Lower lobe of right lung (tissue), 2 donors: ENCODE measurements around the gene MPZL2. TPM values are rescaled to one million over a fixed set of nuclear protein-coding genes. Genes with fewer than 3 reads are reported as not detected.

Source experiments
- ATAC-seq, 2 donors: fragments of 200-7000 bp; cut with Tn5 transposase; one replicate each; pipeline ENCODE4 v1.9.1; 2020 to 2022; ENCODE audit warnings: mild to moderate bottlenecking in 2 of 2, moderate library complexity in 2 of 2
- DNase-seq: peaks from one replicate; pipeline ENCODE4 v3.0.0-alpha.2; 2020
- H3K27ac ChIP-seq: fragments of 200-600 bp; one replicate; pipeline ENCODE4 v1.8.0; 2022
- H3K27me3 ChIP-seq: fragments of 200-600 bp; one replicate; pipeline ENCODE4 v1.8.0; 2022; ENCODE audit warnings: low read depth
- H3K36me3 ChIP-seq: fragments of 200-600 bp; one replicate; pipeline ENCODE4 v1.8.0; 2022; ENCODE audit warnings: mild to moderate bottlenecking
- H3K4me1 ChIP-seq: fragments of 200-600 bp; one replicate; pipeline ENCODE4 v1.8.0; 2022
- H3K4me3 ChIP-seq: fragments of 200-600 bp; one replicate; pipeline ENCODE4 v1.8.0; 2022; ENCODE audit warnings: mild to moderate bottlenecking
- H3K9me3 ChIP-seq: fragments of 200-600 bp; one replicate; pipeline ENCODE4 v1.8.0; 2022
- CTCF ChIP-seq: fragments of 200-600 bp; IDR thresholded peaks from one replicate; pipeline ENCODE4 v1.8.0; 2022; ENCODE audit warnings: antibody characterized with exemption, mild to moderate bottlenecking
- intact Hi-C: fragments of 100-400 bp; cut with DNase I; formaldehyde crosslinking; loops from one replicate; pipeline ENCODE4 v1.11.0; 2022
- total RNA-seq: library from RNA; stranded (reverse); fragmentation: NEBNext Ultra II Directional; extraction: Animal tissue kit (Norgen Biotek cat#: 25700); gene quantifications from one replicate; pipeline ENCODE4 v1.2.1, GENCODE V29; 2021
- donor health status: DM: no; HTN: yes; CAD: no; lungs with severe emphysema.

The MPZL2 gene
- total RNA-seq, 1 donor from 2014 or later = 85.3 TPM

GRCh38 chr11:118231461-118231860 lies 32.6 kb downstream of the MPZL2 start:
- Histone ChIP-seq H3K4me1 (peaks cover 40% of the 10 kb centered on the region), H3K36me3 (peaks cover 11% of the 10 kb centered on the region), H3K27me3 (no peaks in the 10 kb centered on the region), H3K27ac (no peak overlapping the region), H3K4me3 (no peak overlapping the region), H3K9me3 (no peaks in the 10 kb centered on the region)
- ATAC-seq (no peak), DNase-seq (no peak)
- intact Hi-C loops = no loop called here
- no peak for TF ChIP-seq CTCF

- Histone ChIP-seq H3K27me3 (no peaks in the 10 kb centered on the region), H3K9me3 (no peaks in the 10 kb centered on the region), H3K4me3 (no peak overlapping the region), H3K4me1 (peaks cover 53% of the 10 kb centered on the region), H3K36me3 (peaks cover 11% of the 10 kb centered on the region), H3K27ac (peak overlapping the region; percentile 63)
- no peak for ATAC-seq
- no peak for TF ChIP-seq CTCF
- DNase-seq = no peak
- intact Hi-C loops = no loop called here
Measured at GRCh38 chr11:118230088-118230487, 34.0 kb downstream of the MPZL2 start.

- Histone ChIP-seq H3K27me3 (no peaks in the 10 kb centered on the region), H3K4me3 (no peak overlapping the region), H3K36me3 (peaks cover 11% of the 10 kb centered on the region), H3K4me1 (peaks cover 53% of the 10 kb centered on the region), H3K9me3 (no peaks in the 10 kb centered on the region), H3K27ac (peak overlapping the region; percentile 63)
- no peak for TF ChIP-seq CTCF
- intact Hi-C loops = no loop called here
- ATAC-seq = peak in 1 of 2 donors; percentile 9
- DNase-seq = no peak
Measured at GRCh38 chr11:118229274-118229847, 34.7 kb downstream of the MPZL2 start.

- Histone ChIP-seq H3K4me3 (no peak overlapping the region), H3K9me3 (no peaks in the 10 kb centered on the region), H3K27me3 (no peaks in the 10 kb centered on the region), H3K36me3 (peaks cover 9% of the 10 kb centered on the region), H3K4me1 (peaks cover 53% of the 10 kb centered on the region), H3K27ac (peak overlapping the region; percentile 63)
- intact Hi-C loops = no loop called here
- DNase-seq (no peak), ATAC-seq (peak; percentile 48 to 50)
- TF ChIP-seq CTCF = no peak
Measured at GRCh38 chr11:118227865-118228785, 36.0 kb downstream of the MPZL2 start.

GRCh38 chr11:118226781-118227180 lies 37.3 kb downstream of the MPZL2 start:
- intact Hi-C loops = no loop called here
- H3K4me3 ChIP-seq = no peak overlapping the region
- ATAC-seq = peak; percentile 6 to 11
- H3K9me3 ChIP-seq = no peaks in the 10 kb centered on the region
- peaks cover 53% of the 10 kb centered on the region for H3K4me1 ChIP-seq
- no peak for TF ChIP-seq CTCF
- H3K36me3 ChIP-seq = no peaks in the 10 kb centered on the region
- peak overlapping the region; percentile 63 for H3K27ac ChIP-seq
- DNase-seq = no peak
- no peaks in the 10 kb centered on the region for H3K27me3 ChIP-seq
